K562 (cell line): ENCODE measurements around the gene FAM169A. TPM values are rescaled to one million over a fixed set of nuclear protein-coding genes. Genes with fewer than 3 reads are reported as not detected.
A peak's percentile ranks its signal among the peaks of the same experiment; 100 is the strongest.

Experiments
- CHCHD3 ChIP-seq: fragments of 250-450 bp; sonication (Bioruptor Pico); IDR thresholded peaks from 2 replicates; pipeline ENCODE4 v2.1.2; 2022; ENCODE audit warnings: mild to moderate bottlenecking
- KHSRP ChIP-seq: fragments of 450-650 bp; IDR thresholded peaks from 2 replicates; pipeline ENCODE4 v1.6.1; 2017
- NCOA4 ChIP-seq: fragments of 450-650 bp; IDR thresholded peaks from 2 replicates; pipeline ENCODE4 v1.6.1; 2018; ENCODE audit warnings: mild to moderate bottlenecking; ENCODE audit not compliant: partially characterized antibody
- POLR2B ChIP-seq: fragments of 450-650 bp; IDR thresholded peaks from 2 replicates; pipeline ENCODE4 v1.6.1; 2018; ENCODE audit warnings: low read depth; ENCODE audit not compliant: partially characterized antibody
- POLR3G ChIP-seq: IDR thresholded peaks from 2 replicates; pipeline ENCODE4 v1.6.1; 2011; ENCODE audit not compliant: insufficient read length, insufficient replicate concordance; ENCODE audit errors: extremely low read depth
- RAD51 ChIP-seq: fragments of 450-650 bp; IDR thresholded peaks from 2 replicates; pipeline ENCODE4 v1.7.1; 2016; ENCODE audit warnings: low read depth, mild to moderate bottlenecking, borderline replicate concordance
- RFX1 ChIP-seq: fragments of 450-650 bp; IDR thresholded peaks from 2 replicates; pipeline ENCODE4 v1.6.1; 2016; ENCODE audit warnings: mild to moderate bottlenecking, moderate library complexity
- SMARCB1 ChIP-seq: IDR thresholded peaks from 2 replicates; pipeline ENCODE4 v1.6.1; 2011; ENCODE audit warnings: improper control_type of control experiment, low read depth; ENCODE audit not compliant: insufficient read length
- SOX6 ChIP-seq: fragments of 450-650 bp; IDR thresholded peaks from 2 replicates; pipeline ENCODE4 v1.6.1; 2014; ENCODE audit warnings: mild to moderate bottlenecking
- YY1 ChIP-seq, 3 experiments: IDR thresholded peaks; 2 replicates each; pipeline ENCODE4 v1.6.1; 2011; ENCODE audit warnings: low read length in 2 of 3, mild to moderate bottlenecking in 2 of 3, moderate library complexity in 2 of 3, borderline replicate concordance in 1 of 3, control low read depth in 1 of 3, low read depth in 1 of 3; ENCODE audit not compliant: insufficient read depth in 3 of 3, insufficient replicate concordance in 2 of 3, control insufficient read depth in 1 of 3, insufficient read length in 1 of 3; ENCODE audit errors: extremely low read depth in 1 of 3
- ZNF24 ChIP-seq: fragments of 450-650 bp; IDR thresholded peaks from 2 replicates; pipeline ENCODE4 v1.6.1; 2016
- polyA plus RNA-seq, 8 experiments: library from polyadenylated mRNA; depleted of rRNA in 4 of 8; stranded (reverse) in 5 of 8; unstranded in 3 of 8; fragments of >200 nt; fragmentation: Nextera tagmentation in 2 of 8; fragmentation: Illumina TruSeq in 1 of 8; extraction: Ambion mirVana in 2 of 8; extraction: Trizol in 1 of 8; gene quantifications; 2 replicates each; pipeline versions ENCODE4 v1.2.1 to v1.2.3, GENCODE V29; 2011 to 2014; ENCODE audit warnings: inconsistent platforms in 1 of 8, missing spikeins in 1 of 8
- total RNA-seq, 7 experiments: library from RNA; depleted of rRNA in 6 of 7; stranded (reverse); fragments of >200 nt in 6 of 7; fragmentation: Illumina TruSeq in 2 of 7; extraction: Trizol in 2 of 7; gene quantifications; 2 replicates each; pipeline versions ENCODE4 v1.2.1 to v1.2.3, GENCODE V29; 2011 to 2021; ENCODE audit warnings: low replicate concordance in 1 of 7
- TF ChIP-seq, protein P1 (sequence below): sonication (generic); formaldehyde crosslinking; IDR thresholded peaks from 2 replicates; pipeline ENCODE4 v1.9.0; 2022; ENCODE audit warnings: mild to moderate bottlenecking, missing genetic modification reagents
- TF ChIP-seq, protein P2 (sequence below): fragments of 200-800 bp; sonication (Bioruptor generic); IDR thresholded peaks from 2 replicates; pipeline ENCODE4 v1.6.1; 2017; ENCODE audit warnings: missing genetic modification characterization, missing compliant biosample characterization
- TF ChIP-seq, protein P3 (sequence below): fragments of 450-650 bp; IDR thresholded peaks from 2 replicates; pipeline ENCODE4 v1.6.1; 2016
- TF ChIP-seq, protein P4 (sequence below): fragments of 150-350 bp; IDR thresholded peaks from 2 replicates; pipeline ENCODE4 v1.6.1; 2014; ENCODE audit warnings: low read depth, mild to moderate bottlenecking, low read length, borderline replicate concordance
- TF ChIP-seq, protein P5 (sequence below), 3 experiments: IDR thresholded peaks in 2 of 3; conservative IDR thresholded peaks in 1 of 3; 2 replicates each; pipeline ENCODE4 v1.5.1; 2011 to 2012; ENCODE audit warnings: low read length in 3 of 3, mild to moderate bottlenecking in 3 of 3, control low read depth in 2 of 3, improper control_type of control experiment in 1 of 3, inconsistent platforms in 1 of 3, low read depth in 1 of 3, mixed read lengths in 1 of 3, moderate library complexity in 1 of 3; ENCODE audit not compliant: insufficient read depth in 2 of 3
- TF ChIP-seq, protein P6 (sequence below): fragments of 250-450 bp; sonication (Bioruptor Pico); IDR thresholded peaks from 2 replicates; pipeline ENCODE4 v1.5.0; 2021

The FAM169A gene
- total and polyA plus RNA-seq, 9 of the 15 experiments (the other 6 are each of a cell fraction or from before 2014, with no cell fraction given), result 0.01 to 0.04 TPM; not detected in 7

DNA sequence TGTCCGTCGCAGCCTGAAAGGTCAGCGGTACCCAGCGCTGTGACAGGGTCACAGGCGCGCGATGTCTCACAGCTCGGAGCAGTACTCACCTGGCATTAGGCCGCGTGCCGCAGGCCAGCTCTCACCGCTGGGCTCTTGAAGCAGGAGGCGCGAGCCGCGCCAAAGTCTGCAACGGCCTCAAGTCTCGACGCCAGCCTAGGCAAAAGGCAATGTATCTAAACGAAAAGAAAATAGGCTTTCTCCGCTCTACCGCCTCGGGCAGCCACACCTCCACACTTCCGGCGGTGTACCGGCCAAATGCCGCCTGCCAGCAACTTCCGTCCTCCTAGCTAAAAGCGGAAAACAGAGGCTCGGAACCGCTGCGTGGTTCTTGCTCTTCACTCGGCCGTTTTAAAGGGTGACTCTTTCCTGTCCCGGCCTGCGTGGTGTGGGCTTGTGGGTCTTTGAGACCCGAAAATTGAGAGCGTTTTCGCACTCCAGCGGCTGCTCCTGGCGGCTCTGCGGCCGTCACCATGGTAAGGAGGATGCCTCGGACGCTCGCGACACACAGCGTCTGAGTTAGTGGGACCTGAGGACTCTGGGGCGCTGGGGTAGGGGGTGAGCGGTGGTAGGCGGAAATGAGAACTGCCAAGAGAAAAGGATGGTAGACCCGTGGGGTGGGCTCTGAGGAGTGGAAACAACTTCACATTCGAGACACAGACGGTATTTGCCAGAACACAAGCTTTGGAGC lies 99.2 kb downstream of the FAM169A start, which contains the start of the genes GFM2 and NSA2 (continued):
- TF ChIP-seq RAD51 (no peak), KHSRP (no peak), YY1 (IDR thresholded peaks at IDR 0.05; ENCODE audit: borderline replicate concordance in 1 of 3, control insufficient read depth in 1 of 3, extremely low read depth in 1 of 3, insufficient read depth in 3 of 3, insufficient read length in 1 of 3, insufficient replicate concordance in 2 of 3, low read depth in 1 of 3, low read length in 2 of 3) (peak in 2 of 3 experiments; percentile 48 to 60), NCOA4 (no peak), ZNF24 (no peak), SOX6 (peak; percentile 62; the same call in 1 of the 2 replicates), CHCHD3 (CRISPR knock-in tag) (no peak), POLR2B (peak; percentile 68), POLR3G (no peak), SMARCB1 (no peak), RFX1 (no peak)
- TF ChIP-seq, protein P1, sequence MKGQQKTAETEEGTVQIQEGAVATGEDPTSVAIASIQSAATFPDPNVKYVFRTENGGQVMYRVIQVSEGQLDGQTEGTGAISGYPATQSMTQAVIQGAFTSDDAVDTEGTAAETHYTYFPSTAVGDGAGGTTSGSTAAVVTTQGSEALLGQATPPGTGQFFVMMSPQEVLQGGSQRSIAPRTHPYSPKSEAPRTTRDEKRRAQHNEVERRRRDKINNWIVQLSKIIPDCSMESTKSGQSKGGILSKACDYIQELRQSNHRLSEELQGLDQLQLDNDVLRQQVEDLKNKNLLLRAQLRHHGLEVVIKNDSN (CRISPR knock-in tag), result 0 out of 2 replicates have a peak, but pooled peaks have one; percentile 22
- TF ChIP-seq, protein P2, sequence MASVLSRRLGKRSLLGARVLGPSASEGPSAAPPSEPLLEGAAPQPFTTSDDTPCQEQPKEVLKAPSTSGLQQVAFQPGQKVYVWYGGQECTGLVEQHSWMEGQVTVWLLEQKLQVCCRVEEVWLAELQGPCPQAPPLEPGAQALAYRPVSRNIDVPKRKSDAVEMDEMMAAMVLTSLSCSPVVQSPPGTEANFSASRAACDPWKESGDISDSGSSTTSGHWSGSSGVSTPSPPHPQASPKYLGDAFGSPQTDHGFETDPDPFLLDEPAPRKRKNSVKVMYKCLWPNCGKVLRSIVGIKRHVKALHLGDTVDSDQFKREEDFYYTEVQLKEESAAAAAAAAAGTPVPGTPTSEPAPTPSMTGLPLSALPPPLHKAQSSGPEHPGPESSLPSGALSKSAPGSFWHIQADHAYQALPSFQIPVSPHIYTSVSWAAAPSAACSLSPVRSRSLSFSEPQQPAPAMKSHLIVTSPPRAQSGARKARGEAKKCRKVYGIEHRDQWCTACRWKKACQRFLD (CRISPR knock-in tag), result peak; percentile 70; the same call in 1 of the 2 replicates
- TF ChIP-seq, protein P3, sequence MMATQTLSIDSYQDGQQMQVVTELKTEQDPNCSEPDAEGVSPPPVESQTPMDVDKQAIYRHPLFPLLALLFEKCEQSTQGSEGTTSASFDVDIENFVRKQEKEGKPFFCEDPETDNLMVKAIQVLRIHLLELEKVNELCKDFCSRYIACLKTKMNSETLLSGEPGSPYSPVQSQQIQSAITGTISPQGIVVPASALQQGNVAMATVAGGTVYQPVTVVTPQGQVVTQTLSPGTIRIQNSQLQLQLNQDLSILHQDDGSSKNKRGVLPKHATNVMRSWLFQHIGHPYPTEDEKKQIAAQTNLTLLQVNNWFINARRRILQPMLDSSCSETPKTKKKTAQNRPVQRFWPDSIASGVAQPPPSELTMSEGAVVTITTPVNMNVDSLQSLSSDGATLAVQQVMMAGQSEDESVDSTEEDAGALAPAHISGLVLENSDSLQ, result peak; percentile 76
- TF ChIP-seq, protein P4, sequence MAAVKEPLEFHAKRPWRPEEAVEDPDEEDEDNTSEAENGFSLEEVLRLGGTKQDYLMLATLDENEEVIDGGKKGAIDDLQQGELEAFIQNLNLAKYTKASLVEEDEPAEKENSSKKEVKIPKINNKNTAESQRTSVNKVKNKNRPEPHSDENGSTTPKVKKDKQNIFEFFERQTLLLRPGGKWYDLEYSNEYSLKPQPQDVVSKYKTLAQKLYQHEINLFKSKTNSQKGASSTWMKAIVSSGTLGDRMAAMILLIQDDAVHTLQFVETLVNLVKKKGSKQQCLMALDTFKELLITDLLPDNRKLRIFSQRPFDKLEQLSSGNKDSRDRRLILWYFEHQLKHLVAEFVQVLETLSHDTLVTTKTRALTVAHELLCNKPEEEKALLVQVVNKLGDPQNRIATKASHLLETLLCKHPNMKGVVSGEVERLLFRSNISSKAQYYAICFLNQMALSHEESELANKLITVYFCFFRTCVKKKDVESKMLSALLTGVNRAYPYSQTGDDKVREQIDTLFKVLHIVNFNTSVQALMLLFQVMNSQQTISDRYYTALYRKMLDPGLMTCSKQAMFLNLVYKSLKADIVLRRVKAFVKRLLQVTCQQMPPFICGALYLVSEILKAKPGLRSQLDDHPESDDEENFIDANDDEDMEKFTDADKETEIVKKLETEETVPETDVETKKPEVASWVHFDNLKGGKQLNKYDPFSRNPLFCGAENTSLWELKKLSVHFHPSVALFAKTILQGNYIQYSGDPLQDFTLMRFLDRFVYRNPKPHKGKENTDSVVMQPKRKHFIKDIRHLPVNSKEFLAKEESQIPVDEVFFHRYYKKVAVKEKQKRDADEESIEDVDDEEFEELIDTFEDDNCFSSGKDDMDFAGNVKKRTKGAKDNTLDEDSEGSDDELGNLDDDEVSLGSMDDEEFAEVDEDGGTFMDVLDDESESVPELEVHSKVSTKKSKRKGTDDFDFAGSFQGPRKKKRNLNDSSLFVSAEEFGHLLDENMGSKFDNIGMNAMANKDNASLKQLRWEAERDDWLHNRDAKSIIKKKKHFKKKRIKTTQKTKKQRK, result no peak
- TF ChIP-seq, protein P5, sequence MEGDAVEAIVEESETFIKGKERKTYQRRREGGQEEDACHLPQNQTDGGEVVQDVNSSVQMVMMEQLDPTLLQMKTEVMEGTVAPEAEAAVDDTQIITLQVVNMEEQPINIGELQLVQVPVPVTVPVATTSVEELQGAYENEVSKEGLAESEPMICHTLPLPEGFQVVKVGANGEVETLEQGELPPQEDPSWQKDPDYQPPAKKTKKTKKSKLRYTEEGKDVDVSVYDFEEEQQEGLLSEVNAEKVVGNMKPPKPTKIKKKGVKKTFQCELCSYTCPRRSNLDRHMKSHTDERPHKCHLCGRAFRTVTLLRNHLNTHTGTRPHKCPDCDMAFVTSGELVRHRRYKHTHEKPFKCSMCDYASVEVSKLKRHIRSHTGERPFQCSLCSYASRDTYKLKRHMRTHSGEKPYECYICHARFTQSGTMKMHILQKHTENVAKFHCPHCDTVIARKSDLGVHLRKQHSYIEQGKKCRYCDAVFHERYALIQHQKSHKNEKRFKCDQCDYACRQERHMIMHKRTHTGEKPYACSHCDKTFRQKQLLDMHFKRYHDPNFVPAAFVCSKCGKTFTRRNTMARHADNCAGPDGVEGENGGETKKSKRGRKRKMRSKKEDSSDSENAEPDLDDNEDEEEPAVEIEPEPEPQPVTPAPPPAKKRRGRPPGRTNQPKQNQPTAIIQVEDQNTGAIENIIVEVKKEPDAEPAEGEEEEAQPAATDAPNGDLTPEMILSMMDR (IDR thresholded peaks at IDR 0.05 in 2 of 3, conservative IDR thresholded peaks at IDR 0.05 in 1 of 3; ENCODE audit: insufficient read depth in 2 of 3, low read depth in 1 of 3, low read length in 3 of 3), result no peak
- TF ChIP-seq, protein P6, sequence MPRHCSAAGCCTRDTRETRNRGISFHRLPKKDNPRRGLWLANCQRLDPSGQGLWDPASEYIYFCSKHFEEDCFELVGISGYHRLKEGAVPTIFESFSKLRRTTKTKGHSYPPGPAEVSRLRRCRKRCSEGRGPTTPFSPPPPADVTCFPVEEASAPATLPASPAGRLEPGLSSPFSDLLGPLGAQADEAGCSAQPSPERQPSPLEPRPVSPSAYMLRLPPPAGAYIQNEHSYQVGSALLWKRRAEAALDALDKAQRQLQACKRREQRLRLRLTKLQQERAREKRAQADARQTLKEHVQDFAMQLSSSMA (CRISPR knock-in tag), result no peak
